ENCODE measurements around the gene IPP. TPM values are rescaled to one million over a fixed set of nuclear protein-coding genes. Genes with fewer than 3 reads are reported as not detected.

IPP gene
- total RNA-seq, 1 donor from 2014 or later: 6.7 TPM

GRCh38 chr1:45789601-45790000, 39.1 kb upstream of the IPP start:
- H3K27me3 ChIP-seq (ENCODE audit: control insufficient read depth, insufficient read depth, low read length): no peaks in the 10 kb centered on the region
- DNase-seq (ENCODE audit: low read depth): no peak
- H3K36me3 ChIP-seq (ENCODE audit: control insufficient read depth, insufficient read depth, low read length): no peaks in the 10 kb centered on the region
- H3K4me3 ChIP-seq (ENCODE audit: low read depth, low read length): no peak overlapping the region
- TF ChIP-seq CTCF (IDR thresholded peaks at IDR 0.05; ENCODE audit: insufficient read depth, low read length, poor library complexity, severe bottlenecking): no peak

GRCh38 chr1:45787905-45788304, 37.5 kb upstream of the IPP start:
- no peaks in the 10 kb centered on the region for H3K36me3 ChIP-seq (ENCODE audit: control insufficient read depth, insufficient read depth, low read length)
- no peaks in the 10 kb centered on the region for H3K27me3 ChIP-seq (ENCODE audit: control insufficient read depth, insufficient read depth, low read length)
- TF ChIP-seq CTCF (IDR thresholded peaks at IDR 0.05; ENCODE audit: insufficient read depth, low read length, poor library complexity, severe bottlenecking): no peak
- no peak overlapping the region for H3K4me3 ChIP-seq (ENCODE audit: low read depth, low read length)
- DNase-seq (ENCODE audit: low read depth): no peak

- no peaks in the 10 kb centered on the region for H3K27me3 ChIP-seq (ENCODE audit: control insufficient read depth, insufficient read depth, low read length)
- no peaks in the 10 kb centered on the region for H3K36me3 ChIP-seq (ENCODE audit: control insufficient read depth, insufficient read depth, low read length)
- TF ChIP-seq CTCF (IDR thresholded peaks at IDR 0.05; ENCODE audit: insufficient read depth, low read length, poor library complexity, severe bottlenecking): no peak
- H3K4me3 ChIP-seq (ENCODE audit: low read depth, low read length): no peak overlapping the region
- DNase-seq (ENCODE audit: low read depth): no peak
These were observed 35.1 kb upstream of the IPP start for GRCh38 chr1:45785583-45785982.

DNA sequence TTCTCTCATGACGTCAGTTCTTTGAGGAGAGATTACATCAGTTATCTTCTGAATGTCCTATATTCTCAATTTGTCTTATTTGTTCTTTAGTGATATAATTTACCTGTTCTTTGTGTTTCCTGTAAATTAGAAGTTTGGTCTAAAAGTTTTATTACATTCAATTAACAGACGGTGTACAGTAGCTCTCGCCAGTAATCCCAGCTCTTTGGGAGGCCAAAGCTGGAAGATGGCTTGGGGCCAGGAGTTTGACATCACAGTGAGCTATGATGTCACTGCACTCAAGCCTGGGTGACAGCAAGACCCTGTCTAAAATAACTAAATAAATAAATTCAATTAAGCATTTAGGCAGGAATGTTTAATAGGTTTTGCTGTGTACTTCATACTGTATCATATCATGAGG, 25.3 kb upstream of the IPP start:
- Histone ChIP-seq H3K36me3 (ENCODE audit: control insufficient read depth, insufficient read depth, low read length) (no peaks in the 10 kb centered on the region), H3K27me3 (ENCODE audit: control insufficient read depth, insufficient read depth, low read length) (no peaks in the 10 kb centered on the region), H3K4me3 (ENCODE audit: low read depth, low read length) (no peak overlapping the region)
- DNase-seq (ENCODE audit: low read depth): no peak
- TF ChIP-seq CTCF (IDR thresholded peaks at IDR 0.05; ENCODE audit: insufficient read depth, low read length, poor library complexity, severe bottlenecking): no peak

GRCh38 chr1:45772971-45773370, 22.5 kb upstream of the IPP start:
- no peaks in the 10 kb centered on the region for H3K27me3 ChIP-seq (ENCODE audit: control insufficient read depth, insufficient read depth, low read length)
- H3K36me3 ChIP-seq (ENCODE audit: control insufficient read depth, insufficient read depth, low read length): no peaks in the 10 kb centered on the region
- no peak for TF ChIP-seq CTCF (IDR thresholded peaks at IDR 0.05; ENCODE audit: insufficient read depth, low read length, poor library complexity, severe bottlenecking)
- no peak overlapping the region for H3K4me3 ChIP-seq (ENCODE audit: low read depth, low read length)
- DNase-seq (ENCODE audit: low read depth): no peak

DNA sequence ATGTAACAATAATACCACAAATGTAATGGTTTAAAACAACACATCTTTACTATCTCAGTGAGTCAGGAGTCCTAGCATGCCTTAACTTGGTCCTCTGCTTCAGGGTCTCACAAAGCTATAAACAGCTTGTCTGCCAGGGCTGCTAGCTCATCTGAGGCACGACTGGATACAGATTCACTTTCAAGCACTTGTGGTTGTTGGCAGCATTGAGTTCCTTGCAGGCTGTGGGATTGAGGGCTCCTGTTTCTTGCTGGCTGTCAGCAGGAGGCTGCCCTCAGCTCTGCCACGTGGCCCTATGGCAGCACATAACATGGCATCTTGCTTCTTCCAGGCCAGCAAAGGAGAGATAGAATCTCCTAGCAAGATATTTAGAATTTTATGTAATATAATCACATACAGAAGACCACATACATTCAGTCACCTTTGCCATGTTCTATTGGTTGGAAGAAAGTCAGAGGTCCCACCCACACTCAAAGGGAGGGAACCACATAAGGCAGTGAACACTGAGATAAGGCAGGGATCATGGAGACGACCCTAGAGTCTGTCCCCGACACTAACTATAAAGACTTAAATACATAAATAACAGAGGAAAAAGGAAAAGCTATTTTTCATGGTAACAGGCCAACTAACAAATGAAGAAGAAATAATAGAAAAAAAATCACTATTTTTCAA, 18.9 kb upstream of the IPP start:
- no peak for DNase-seq (ENCODE audit: low read depth)
- TF ChIP-seq CTCF (IDR thresholded peaks at IDR 0.05; ENCODE audit: insufficient read depth, low read length, poor library complexity, severe bottlenecking): no peak
- H3K4me3 ChIP-seq (ENCODE audit: low read depth, low read length): no peak overlapping the region
- H3K36me3 ChIP-seq (ENCODE audit: control insufficient read depth, insufficient read depth, low read length): no peaks in the 10 kb centered on the region
- H3K27me3 ChIP-seq (ENCODE audit: control insufficient read depth, insufficient read depth, low read length): no peaks in the 10 kb centered on the region
